Measurements from ENCODE around the gene GJA9.
"Not testable (repeated sequence)": the region's sequence is repeated elsewhere in the genome, so short reads cannot be mapped to it uniquely, and the experiment has no call there.

GJA9 gene

DNA sequence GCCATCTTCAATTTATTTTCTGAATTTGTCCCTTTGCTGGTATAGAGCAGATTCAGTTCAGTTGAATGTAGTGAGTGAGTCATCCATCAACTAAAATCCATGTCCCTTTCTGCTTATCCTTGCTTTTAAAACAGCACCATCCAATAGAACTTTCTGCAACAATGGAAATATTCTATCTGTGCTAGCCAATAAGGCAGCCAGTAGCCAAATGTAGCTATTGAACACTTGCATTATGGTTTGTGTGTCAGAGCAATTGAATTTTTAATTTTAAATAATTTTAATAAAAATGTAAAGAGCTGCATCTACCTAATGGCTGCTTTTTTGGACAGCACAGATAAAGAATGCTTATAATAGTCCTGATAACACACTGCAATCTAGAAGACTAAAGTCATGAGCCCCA lies at the start of gene GJA9:
Gene GJA9 (minus strand): TSS at position 101 of the 400 bp plus-strand sequence. CDS start 5,489 bp downstream, outside the sequence.
- Histone ChIP-seq H3K27me3 (ENCODE audit: insufficient read depth, low read length) (no peaks in the 10 kb centered on the region), H3K4me1 (ENCODE audit: insufficient read depth, low read length) (no peaks in the 10 kb centered on the region), H3K4me3 (ENCODE audit: low read length) (no peak within 1 kb of the TSS), H3K9me3 (ENCODE audit: low read length) (no peaks in the 10 kb centered on the region), H3K36me3 (ENCODE audit: insufficient read depth, low read length) (no peaks in the 10 kb centered on the region), H2AFZ (ENCODE audit: low read depth, low read length) (no peak within 1 kb of the TSS)

DNA sequence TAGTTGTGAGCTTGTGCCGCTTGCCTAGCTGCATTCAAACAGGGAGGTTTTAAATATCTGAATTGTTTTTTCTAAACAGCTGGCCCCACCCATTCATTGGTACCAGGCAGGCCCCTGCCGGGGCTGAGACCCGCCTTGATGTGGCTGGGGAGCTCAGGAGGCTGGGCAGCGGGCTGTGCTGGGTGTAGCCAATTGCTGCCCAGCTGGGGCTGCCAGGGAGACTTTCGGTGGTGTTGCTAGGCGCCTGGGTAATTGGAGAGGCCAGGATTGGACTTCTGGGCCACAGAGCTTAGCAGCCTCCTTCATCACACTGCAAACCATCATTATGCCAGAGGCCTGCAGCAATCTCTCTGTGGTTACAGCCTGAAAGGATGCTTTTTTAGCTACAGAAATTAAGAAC lies 48.1 kb upstream of the GJA9 start:
- no peaks in the 10 kb centered on the region for H3K9me3 ChIP-seq (ENCODE audit: low read length)
- H2AFZ ChIP-seq (ENCODE audit: low read depth, low read length) = no peak overlapping the region
- H3K36me3 ChIP-seq (ENCODE audit: insufficient read depth, low read length) = no peaks in the 10 kb centered on the region
- no peaks in the 10 kb centered on the region for H3K27me3 ChIP-seq (ENCODE audit: insufficient read depth, low read length)
- no peak overlapping the region for H3K4me3 ChIP-seq (ENCODE audit: low read length)
- H3K4me1 ChIP-seq (ENCODE audit: insufficient read depth, low read length) = peaks cover 17% of the 10 kb centered on the region

DNA sequence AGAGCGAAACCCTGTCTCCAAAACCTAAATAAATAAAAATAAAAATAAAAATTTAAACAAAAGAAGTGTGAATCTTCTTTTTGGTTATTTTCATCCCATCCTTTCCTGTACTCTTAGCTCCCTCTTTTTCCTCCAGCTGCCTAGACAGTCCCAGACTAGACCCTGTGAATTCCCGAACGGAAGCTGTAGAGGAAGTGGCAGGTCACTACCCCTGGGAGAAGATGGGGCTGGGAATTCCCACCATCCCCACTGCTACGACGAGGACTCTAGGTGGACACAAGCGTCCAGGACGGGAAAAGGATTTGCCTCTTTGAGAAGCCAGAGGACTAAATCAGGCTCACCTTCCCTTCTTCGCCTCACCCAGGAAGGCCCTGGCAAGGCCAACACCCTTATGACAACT lies 47.7 kb upstream of the GJA9 start:
- no peaks in the 10 kb centered on the region for H3K27me3 ChIP-seq (ENCODE audit: insufficient read depth, low read length)

DNA sequence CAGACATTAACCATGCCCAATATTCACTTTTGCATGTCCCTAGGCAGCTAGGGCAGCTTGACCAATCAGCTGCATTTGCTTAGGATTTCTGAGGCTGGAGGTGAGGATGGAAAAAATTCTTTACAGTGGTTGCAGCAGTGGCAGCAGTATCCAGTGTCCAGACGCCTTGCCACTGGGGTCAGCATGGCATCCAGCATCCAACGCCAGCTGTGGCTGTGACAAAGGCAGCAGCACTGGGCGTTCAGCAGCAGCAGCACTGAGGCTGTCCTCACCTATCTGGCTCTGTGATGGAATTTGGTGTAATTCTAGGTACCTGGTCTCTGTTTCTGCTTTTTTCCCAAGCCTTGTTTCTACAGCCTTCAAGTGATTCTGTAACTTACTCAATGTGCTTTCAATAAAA lies 44.7 kb upstream of the GJA9 start:
- Histone ChIP-seq H3K9me3 (ENCODE audit: low read length) (no peaks in the 10 kb centered on the region), H3K36me3 (ENCODE audit: insufficient read depth, low read length) (no peaks in the 10 kb centered on the region), H3K4me1 (ENCODE audit: insufficient read depth, low read length) (peaks cover 8% of the 10 kb centered on the region), H3K27me3 (ENCODE audit: insufficient read depth, low read length) (no peaks in the 10 kb centered on the region), H3K4me3 (ENCODE audit: low read length) (no peak overlapping the region), H2AFZ (ENCODE audit: low read depth, low read length) (no peak overlapping the region)

More for the DNA sequence above, 47.7 kb upstream of the GJA9 start:
- H3K4me1 ChIP-seq (ENCODE audit: insufficient read depth, low read length) = peaks cover 17% of the 10 kb centered on the region
- no peaks in the 10 kb centered on the region for H3K36me3 ChIP-seq (ENCODE audit: insufficient read depth, low read length)
- no peak overlapping the region for H2AFZ ChIP-seq (ENCODE audit: low read depth, low read length)
- H3K4me3 ChIP-seq (ENCODE audit: low read length) = no peak overlapping the region
- H3K9me3 ChIP-seq (ENCODE audit: low read length) = no peaks in the 10 kb centered on the region

DNA sequence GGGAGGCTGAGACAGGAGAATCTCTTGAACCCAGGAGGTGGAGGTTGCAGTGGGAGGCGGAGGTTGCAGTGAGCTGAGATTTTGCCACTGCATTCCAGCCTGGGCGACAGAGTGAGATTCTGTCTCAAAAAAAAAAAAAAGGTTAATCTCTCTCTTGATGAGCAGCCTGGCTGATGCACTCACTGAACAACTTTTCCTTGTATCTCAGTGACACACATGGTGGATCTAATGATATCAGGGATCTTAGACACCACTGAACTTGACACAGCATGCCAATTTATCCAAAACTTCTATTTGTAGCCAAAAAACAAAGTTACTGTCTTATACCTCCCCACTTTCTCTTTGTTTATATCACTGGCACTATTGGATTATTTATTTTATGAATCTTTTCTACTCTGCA lies 44.0 kb upstream of the GJA9 start:
- peaks cover 8% of the 10 kb centered on the region for H3K4me1 ChIP-seq (ENCODE audit: insufficient read depth, low read length)
- no peaks in the 10 kb centered on the region for H3K27me3 ChIP-seq (ENCODE audit: insufficient read depth, low read length)
- H3K9me3 ChIP-seq (ENCODE audit: low read length) = no peaks in the 10 kb centered on the region
- H3K4me3 ChIP-seq (ENCODE audit: low read length) = no peak overlapping the region
- no peak overlapping the region for H2AFZ ChIP-seq (ENCODE audit: low read depth, low read length)
- H3K36me3 ChIP-seq (ENCODE audit: insufficient read depth, low read length) = no peaks in the 10 kb centered on the region

DNA sequence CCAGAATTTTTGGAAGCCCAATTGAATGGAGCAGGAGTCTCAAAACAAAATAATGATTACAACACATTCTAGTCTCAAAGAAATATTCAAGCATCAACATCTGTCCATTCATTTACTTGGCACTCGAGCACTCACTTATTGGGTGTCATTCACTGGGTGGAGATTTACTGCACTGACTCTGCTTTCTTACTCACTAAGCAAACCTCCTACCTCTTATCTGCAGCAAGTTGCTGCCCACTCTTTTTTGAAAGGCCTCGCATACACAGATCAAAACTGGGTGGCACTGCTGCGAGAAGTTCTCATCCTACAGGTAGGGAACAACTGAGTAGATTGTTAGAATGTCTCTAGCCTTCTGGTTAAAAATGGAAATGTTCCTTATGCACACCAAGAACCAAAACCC lies 42.2 kb upstream of the GJA9 start:
- H3K9me3 ChIP-seq (ENCODE audit: low read length) = no peaks in the 10 kb centered on the region
- no peak overlapping the region for H3K4me3 ChIP-seq (ENCODE audit: low read length)
- no peak overlapping the region for H2AFZ ChIP-seq (ENCODE audit: low read depth, low read length)

DNA sequence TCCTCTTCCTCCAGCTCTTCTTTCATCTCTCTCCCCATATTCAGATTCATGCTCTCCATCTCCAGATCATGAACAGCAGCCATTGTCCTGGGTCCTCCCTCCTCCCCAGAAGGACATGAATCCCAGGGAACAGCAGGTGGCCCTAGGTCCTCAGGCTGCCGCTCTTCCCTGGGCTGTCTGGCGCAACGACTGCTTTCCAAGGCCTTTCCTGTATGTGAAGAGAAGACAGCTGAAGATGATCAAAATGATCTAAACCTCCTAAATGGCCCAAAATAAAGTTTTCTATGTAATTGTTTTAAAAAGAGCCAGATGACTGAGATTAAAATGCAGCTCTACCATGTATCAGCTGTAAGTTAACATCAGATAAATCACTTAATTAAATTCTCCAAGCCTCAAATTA lies 37.7 kb upstream of the GJA9 start:
- H2AFZ ChIP-seq (ENCODE audit: low read depth, low read length) = no peak overlapping the region
- no peaks in the 10 kb centered on the region for H3K36me3 ChIP-seq (ENCODE audit: insufficient read depth, low read length)
- no peaks in the 10 kb centered on the region for H3K9me3 ChIP-seq (ENCODE audit: low read length)
- no peak overlapping the region for H3K4me3 ChIP-seq (ENCODE audit: low read length)
- no peaks in the 10 kb centered on the region for H3K27me3 ChIP-seq (ENCODE audit: insufficient read depth, low read length)
- no peaks in the 10 kb centered on the region for H3K4me1 ChIP-seq (ENCODE audit: insufficient read depth, low read length)

More for the DNA sequence above, 42.2 kb upstream of the GJA9 start:
- no peaks in the 10 kb centered on the region for H3K4me1 ChIP-seq (ENCODE audit: insufficient read depth, low read length)
- no peaks in the 10 kb centered on the region for H3K36me3 ChIP-seq (ENCODE audit: insufficient read depth, low read length)
- H3K27me3 ChIP-seq (ENCODE audit: insufficient read depth, low read length) = no peaks in the 10 kb centered on the region

DNA sequence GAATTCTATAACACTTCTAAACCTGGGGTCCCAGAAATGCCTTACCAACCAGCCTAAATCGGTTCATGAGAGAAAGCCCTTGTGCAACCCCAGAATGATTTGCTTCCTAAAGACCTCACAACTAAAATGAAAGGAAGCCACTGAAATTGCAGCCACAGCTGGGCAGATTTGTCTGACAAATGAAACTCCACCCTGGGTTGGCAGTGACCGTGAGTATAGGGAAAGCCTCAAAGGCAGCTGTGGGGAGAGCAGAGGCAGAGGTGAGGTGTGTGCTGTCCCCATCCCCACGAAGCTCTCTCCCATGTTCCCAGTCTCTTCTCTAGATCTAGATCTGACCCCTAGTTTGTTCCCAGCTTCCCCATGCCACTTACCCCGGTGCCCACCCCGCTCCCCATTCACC lies 37.2 kb upstream of the GJA9 start:
- no peak overlapping the region for H3K4me3 ChIP-seq (ENCODE audit: low read length)
- no peaks in the 10 kb centered on the region for H3K36me3 ChIP-seq (ENCODE audit: insufficient read depth, low read length)
- H2AFZ ChIP-seq (ENCODE audit: low read depth, low read length) = no peak overlapping the region
- no peaks in the 10 kb centered on the region for H3K9me3 ChIP-seq (ENCODE audit: low read length)
- H3K4me1 ChIP-seq (ENCODE audit: insufficient read depth, low read length) = no peaks in the 10 kb centered on the region
- no peaks in the 10 kb centered on the region for H3K27me3 ChIP-seq (ENCODE audit: insufficient read depth, low read length)

DNA sequence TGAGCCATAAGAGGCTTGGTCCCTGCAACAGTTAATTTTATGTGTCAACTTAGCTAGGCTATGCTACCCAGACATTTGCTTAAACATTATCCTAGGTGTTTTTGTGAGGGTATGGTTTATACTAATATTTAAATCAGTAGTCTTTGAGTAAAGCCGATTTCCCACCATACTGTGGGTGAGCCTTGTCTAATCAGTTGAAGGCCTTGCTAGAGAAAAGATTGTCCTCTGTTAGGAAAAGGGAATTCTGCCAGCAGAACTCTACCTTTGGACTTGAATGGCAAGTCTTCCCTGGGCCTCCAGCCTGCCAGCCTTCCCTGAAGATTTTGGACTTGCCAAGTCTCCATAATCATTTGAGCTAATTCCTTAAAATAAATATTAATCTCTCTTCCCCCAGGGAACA lies 36.4 kb upstream of the GJA9 start:
- no peaks in the 10 kb centered on the region for H3K4me1 ChIP-seq (ENCODE audit: insufficient read depth, low read length)
- no peaks in the 10 kb centered on the region for H3K36me3 ChIP-seq (ENCODE audit: insufficient read depth, low read length)
- H3K4me3 ChIP-seq (ENCODE audit: low read length) = no peak overlapping the region
- no peaks in the 10 kb centered on the region for H3K9me3 ChIP-seq (ENCODE audit: low read length)
- no peaks in the 10 kb centered on the region for H3K27me3 ChIP-seq (ENCODE audit: insufficient read depth, low read length)
- no peak overlapping the region for H2AFZ ChIP-seq (ENCODE audit: low read depth, low read length)

DNA sequence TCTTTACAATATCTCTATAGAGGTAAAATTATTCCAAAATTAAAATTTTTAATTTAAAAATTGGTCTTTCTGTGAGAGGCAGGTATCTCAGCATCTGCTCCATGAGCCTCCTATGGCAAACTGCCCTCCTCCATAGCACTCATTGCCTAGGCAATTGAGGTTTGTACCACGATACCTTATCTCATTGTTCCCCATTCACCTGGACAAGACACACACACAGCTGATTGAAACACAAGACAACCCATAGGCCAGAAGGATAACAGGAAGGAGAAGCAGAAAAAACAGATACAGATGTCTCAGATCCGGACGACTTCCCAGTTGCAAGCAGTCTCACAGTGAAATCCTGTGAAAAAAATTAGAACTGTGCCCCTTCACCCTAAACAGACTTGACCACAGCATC lies 36.0 kb upstream of the GJA9 start:
- no peaks in the 10 kb centered on the region for H3K36me3 ChIP-seq (ENCODE audit: insufficient read depth, low read length)
- H2AFZ ChIP-seq (ENCODE audit: low read depth, low read length) = no peak overlapping the region
- no peaks in the 10 kb centered on the region for H3K9me3 ChIP-seq (ENCODE audit: low read length)
- H3K27me3 ChIP-seq (ENCODE audit: insufficient read depth, low read length) = no peaks in the 10 kb centered on the region
- H3K4me3 ChIP-seq (ENCODE audit: low read length) = no peak overlapping the region
- H3K4me1 ChIP-seq (ENCODE audit: insufficient read depth, low read length) = no peaks in the 10 kb centered on the region

DNA sequence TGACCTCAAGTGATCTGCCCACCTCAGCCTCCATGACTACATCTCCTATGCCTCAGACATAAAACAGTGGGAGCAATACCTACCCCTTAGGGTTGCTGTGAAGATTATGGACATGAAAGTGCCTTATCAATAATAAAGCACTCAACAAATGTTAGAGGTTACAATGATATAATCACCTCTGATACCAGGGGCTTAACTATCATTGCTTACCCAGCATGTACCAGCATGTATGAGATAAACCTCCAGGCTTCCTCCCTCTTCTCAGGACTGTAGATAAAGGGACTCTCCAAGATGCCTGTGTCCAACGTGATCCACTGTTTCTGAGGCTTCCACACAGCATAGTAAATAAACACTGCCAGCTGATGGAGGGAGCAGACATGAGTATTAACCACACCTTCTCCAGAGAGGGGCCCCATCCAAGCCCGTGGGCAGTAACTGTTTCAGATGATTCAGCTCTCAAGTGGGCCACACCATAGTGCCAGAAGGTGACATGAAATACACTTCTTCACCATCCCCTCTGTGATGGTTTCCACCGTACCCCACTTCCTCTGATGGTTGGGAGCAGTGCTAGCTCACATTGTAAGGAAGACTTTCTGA lies 34.1 kb upstream of the GJA9 start:
- no peaks in the 10 kb centered on the region for H3K27me3 ChIP-seq (ENCODE audit: insufficient read depth, low read length)
- H3K4me1 ChIP-seq (ENCODE audit: insufficient read depth, low read length) = no peaks in the 10 kb centered on the region
- H2AFZ ChIP-seq (ENCODE audit: low read depth, low read length) = no peak overlapping the region
- no peaks in the 10 kb centered on the region for H3K36me3 ChIP-seq (ENCODE audit: insufficient read depth, low read length)
- H3K9me3 ChIP-seq (ENCODE audit: low read length) = no peaks in the 10 kb centered on the region
- no peak overlapping the region for H3K4me3 ChIP-seq (ENCODE audit: low read length)

DNA sequence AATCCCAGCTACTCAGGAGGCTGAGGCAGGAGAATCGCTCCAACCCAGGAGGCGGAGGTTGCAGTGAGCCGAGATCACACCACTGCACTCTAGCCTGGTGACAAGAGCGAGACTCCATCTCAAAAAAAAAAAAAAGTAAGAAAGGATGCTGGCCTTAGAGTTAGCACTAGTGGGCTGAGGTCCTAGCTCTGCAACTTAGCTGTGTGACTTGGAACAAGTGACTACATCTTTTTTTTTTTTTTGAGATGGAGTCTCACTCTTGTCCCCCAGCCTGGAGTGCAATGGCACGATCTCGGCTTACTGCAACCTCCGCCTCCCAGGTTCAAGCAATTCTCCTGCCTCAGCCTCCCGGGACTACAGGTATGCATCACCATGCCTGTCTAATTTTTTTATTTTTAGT lies 33.5 kb upstream of the GJA9 start:
- H3K27me3 ChIP-seq (ENCODE audit: insufficient read depth, low read length); H3K36me3 ChIP-seq (ENCODE audit: insufficient read depth, low read length); H3K9me3 ChIP-seq (ENCODE audit: low read length); H2AFZ ChIP-seq (ENCODE audit: low read depth, low read length); H3K4me1 ChIP-seq (ENCODE audit: insufficient read depth, low read length); H3K4me3 ChIP-seq (ENCODE audit: low read length): not testable (repeated sequence)

DNA sequence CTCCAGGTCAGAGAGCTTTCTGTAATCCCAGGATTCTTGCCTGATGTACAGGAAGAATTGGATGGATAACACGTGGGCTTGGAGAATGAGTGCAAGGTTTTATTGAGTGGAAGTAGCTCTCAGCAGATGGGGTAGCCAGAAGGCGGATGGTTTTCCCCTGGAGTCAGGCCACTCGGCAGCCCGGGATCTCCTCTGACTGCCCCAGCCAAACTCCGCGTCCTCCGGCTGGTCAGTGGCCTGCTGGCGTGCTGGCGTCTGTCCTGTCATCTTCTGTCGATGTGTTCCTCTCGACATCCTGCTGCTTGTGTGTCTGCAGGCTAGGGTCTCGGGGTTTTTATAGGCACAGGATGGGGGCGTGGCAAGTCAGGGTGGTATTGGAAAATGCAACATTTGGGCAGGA lies 27.4 kb upstream of the GJA9 start:
- no peak overlapping the region for H2AFZ ChIP-seq (ENCODE audit: low read depth, low read length)
- H3K4me3 ChIP-seq (ENCODE audit: low read length) = no peak overlapping the region
- H3K27me3 ChIP-seq (ENCODE audit: insufficient read depth, low read length) = no peaks in the 10 kb centered on the region
- H3K4me1 ChIP-seq (ENCODE audit: insufficient read depth, low read length) = no peaks in the 10 kb centered on the region
- H3K9me3 ChIP-seq (ENCODE audit: low read length) = no peaks in the 10 kb centered on the region
- H3K36me3 ChIP-seq (ENCODE audit: insufficient read depth, low read length) = no peaks in the 10 kb centered on the region

DNA sequence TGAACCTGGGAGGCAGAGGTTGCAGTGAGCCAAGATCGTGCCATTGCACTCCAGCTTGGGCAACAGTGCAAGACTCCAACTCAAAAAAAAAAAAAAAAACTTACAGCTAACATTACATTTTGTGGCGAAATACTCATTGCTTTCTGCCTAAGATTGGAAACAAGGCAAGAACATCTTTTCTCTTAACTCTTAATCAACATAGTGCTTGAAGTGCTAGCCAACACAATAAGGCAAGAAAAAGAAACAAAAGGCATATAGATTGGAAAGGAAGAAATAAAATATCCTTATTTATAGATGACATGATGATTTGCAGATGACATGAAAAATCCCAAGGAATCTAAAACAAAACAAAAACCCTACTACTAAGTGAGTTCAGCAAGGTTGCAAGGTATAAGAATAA lies 24.6 kb upstream of the GJA9 start:
- Histone ChIP-seq H3K36me3 (ENCODE audit: insufficient read depth, low read length) (no peaks in the 10 kb centered on the region), H3K4me3 (ENCODE audit: low read length) (no peak overlapping the region), H2AFZ (ENCODE audit: low read depth, low read length) (no peak overlapping the region), H3K4me1 (ENCODE audit: insufficient read depth, low read length) (no peaks in the 10 kb centered on the region), H3K9me3 (ENCODE audit: low read length) (no peaks in the 10 kb centered on the region), H3K27me3 (ENCODE audit: insufficient read depth, low read length) (no peaks in the 10 kb centered on the region)
